GM12878 (cell line): ENCODE measurements around the gene GH2. TPM values are rescaled to one million over a fixed set of nuclear protein-coding genes. Genes with fewer than 3 reads are reported as not detected.

ENCODE experiments used
- ATAC-seq: fragments of 200-7000 bp; cut with Tn5 transposase; 3 replicates; pipeline ENCODE4 v1.9.1; 2020; ENCODE audit warnings: mild to moderate bottlenecking, moderate library complexity
- BruUV-seq: library from RNA; stranded (reverse); fragments of 400-500 nt; replicated peaks from 2 replicates; lab custom pipeline; 2021; lab: Mats Ljungman, UMichigan
- CTCF ChIA-PET: fragments of 300-600 bp; sonication (Branson Sonifier 250); formaldehyde crosslinking; extraction: SDS; loops from one replicate; lab custom pipeline; 2021; ENCODE audit warnings: inconsistent platforms; lab: Yijun Ruan, JAX
- POLR2A ChIA-PET: fragments of 350-600 bp; formaldehyde crosslinking; extraction: SDS; loops from one replicate; lab custom pipeline; 2021; ENCODE audit warnings: inconsistent platforms; lab: Charles Lee
- RAD21 ChIA-PET: fragments of 300-600 bp; sonication (Branson Sonifier 250); formaldehyde crosslinking; loops from one replicate; lab custom pipeline; 2023; ENCODE audit warnings: antibody characterized with exemption; ENCODE audit not compliant: unreplicated experiment; lab: Charles Lee
- SMC1A ChIA-PET: fragments of 300-600 bp; sonication (Branson Sonifier 250); formaldehyde crosslinking; loops from one replicate; lab custom pipeline; 2023; ENCODE audit not compliant: unreplicated experiment, uncharacterized antibody; lab: Charles Lee
- DNase-seq: peaks from one replicate; pipeline ENCODE4 v3.0.0-alpha.2; 2011; ENCODE audit warnings: low read depth, low spot score
- FAIRE-seq: peaks from 3 replicates; lab custom pipeline; 2011; peaks lifted over from hg19 to GRCh38; lab: Jason Lieb, UNC
- H2AFZ ChIP-seq: 2 replicates; pipeline ENCODE4 v1.6.0; 2011; ENCODE audit warnings: low read depth, low read length, control low read depth; ENCODE audit not compliant: control insufficient read depth
- H3K27ac ChIP-seq: 2 replicates; pipeline ENCODE4 v1.5.1; 2011; ENCODE audit warnings: control low read depth; ENCODE audit not compliant: control insufficient read depth, insufficient read depth
- H3K27me3 ChIP-seq, 2 experiments: replicated peaks in 1 of 2; 2 replicates each; pipeline versions ENCODE4 v1.6.0 to v1.6.1; 2011; ENCODE audit warnings: low read length in 1 of 2; ENCODE audit not compliant: control insufficient read depth in 2 of 2, insufficient read depth in 2 of 2
- H3K36me3 ChIP-seq, 2 experiments: 2 replicates each; pipeline ENCODE4 v1.5.1; 2011; ENCODE audit warnings: low read length in 1 of 2; ENCODE audit not compliant: control insufficient read depth in 2 of 2, insufficient read depth in 2 of 2
- H3K4me1 ChIP-seq: 2 replicates; pipeline ENCODE4 v1.6.1; 2011; ENCODE audit warnings: mild to moderate bottlenecking, low read length, moderate library complexity, mixed read lengths; ENCODE audit not compliant: control insufficient read depth, insufficient read depth
- H3K4me2 ChIP-seq: 2 replicates; pipeline ENCODE4 v1.6.0; 2011; ENCODE audit warnings: control low read depth; ENCODE audit not compliant: control insufficient read depth, insufficient read depth
- H3K4me3 ChIP-seq: fragments of 200-600 bp; sonication (generic); 2 replicates; pipeline ENCODE4 v1.5.1; 2016
- H3K79me2 ChIP-seq: 2 replicates; pipeline ENCODE4 v1.6.0; 2011; ENCODE audit warnings: low read length; ENCODE audit not compliant: control insufficient read depth, insufficient read depth
- H3K9ac ChIP-seq: 2 replicates; pipeline ENCODE4 v1.8.0; 2011; ENCODE audit warnings: low read length, control low read depth, mixed read lengths; ENCODE audit not compliant: control insufficient read depth, insufficient read depth
- H3K9me3 ChIP-seq: replicated peaks from 3 replicates; pipeline ENCODE4 v1.5.1; 2011; ENCODE audit warnings: mild to moderate bottlenecking, low read length; ENCODE audit not compliant: control insufficient read depth, insufficient read depth
- H4K20me1 ChIP-seq: 2 replicates; pipeline ENCODE4 v1.6.0; 2011; ENCODE audit not compliant: control insufficient read depth, insufficient read depth
- HDAC2 ChIP-seq: fragments of 200-600 bp; sonication (generic); IDR thresholded peaks from 2 replicates; pipeline ENCODE4 v1.6.1; 2017
- POLR2A ChIP-seq: IDR thresholded peaks from 2 replicates; pipeline ENCODE4 v1.6.1; 2011; ENCODE audit warnings: low read depth, mild to moderate bottlenecking, low read length
- WGBS: methylation state at CpG from one replicate; pipeline ENCODE4 v1.1.6; 2016; ENCODE audit warnings: low lambda C conversion rate; ENCODE audit not compliant: insufficient replicate concordance, insufficient coverage; ENCODE audit errors: missing lambda C conversion rate; 5-methylcytosine and 5-hydroxymethylcytosine counted together
- in situ Hi-C: fragments of 300-500 bp; cut with MboI; formaldehyde crosslinking; loops from 9 replicates; pipeline ENCODE4 v1.14.3; 2018; ENCODE audit warnings: mixed read lengths
- intact Hi-C: fragments of 100-400 bp; cut with micrococcal nuclease; formaldehyde crosslinking; loops from one replicate; pipeline ENCODE4 v1.14.2; 2022; ENCODE audit not compliant: unreplicated experiment
- polyA plus RNA-seq, 11 experiments: library from polyadenylated mRNA; depleted of rRNA in 4 of 11; unstranded in 6 of 11; stranded (reverse) in 5 of 11; fragments of >200 nt; fragmentation: Nextera tagmentation in 4 of 11; fragmentation: Illumina TruSeq in 1 of 11; extraction: Ambion mirVana in 4 of 11; extraction: Trizol in 1 of 11; gene quantifications; 1 replicate in 1 of 11; 2 replicates in 10 of 11; pipeline versions ENCODE4 v1.2.1 to v1.2.3, GENCODE V29; 2011 to 2016; ENCODE audit warnings: inconsistent platforms in 2 of 11, missing spikeins in 2 of 11, low read depth in 1 of 11
- small RNA-seq: library from RNA; depleted of rRNA; stranded (forward); fragments of <200 nt; gene quantifications from one replicate; pipeline ENCODE3, GENCODE V24; 2014
- total RNA-seq, 4 experiments: library from RNA; depleted of rRNA in 3 of 4; stranded (reverse); fragments of >200 nt in 3 of 4; fragmentation: Illumina TruSeq in 1 of 4; extraction: Trizol in 1 of 4; gene quantifications; 2 replicates each; pipeline versions ENCODE4 v1.2.1 to v1.2.3, GENCODE V29; 2013 to 2021

The GH2 gene
- total and polyA plus RNA-seq, 10 of the 15 experiments (the other 5 are each of a cell fraction or from before 2014, with no cell fraction given): not detected

DNA sequence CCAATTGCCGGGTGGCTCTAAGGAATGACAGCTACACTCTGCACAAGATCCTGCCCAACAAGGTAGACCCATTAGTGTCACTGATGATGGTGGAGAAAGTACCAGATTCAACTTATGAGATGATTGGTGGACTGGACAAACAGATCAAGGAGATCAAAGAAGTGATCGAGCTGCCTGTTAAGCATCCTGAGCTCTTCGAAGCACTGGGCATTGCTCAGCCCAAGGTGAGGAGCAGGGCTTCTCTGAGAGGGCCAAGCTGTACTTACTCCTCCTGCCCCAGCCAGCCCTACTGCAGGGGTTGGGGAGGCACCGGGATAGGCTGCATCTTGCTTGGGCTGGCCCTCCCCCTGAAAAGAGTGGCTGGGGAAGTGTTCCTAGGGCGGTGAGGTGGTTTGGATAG, 51.5 kb downstream of the GH2 start:
- H3K4me2 ChIP-seq: no peak overlapping the region
- no peak overlapping the region for H3K27ac ChIP-seq
- in situ Hi-C loops (loop anchor here (25.0 kb wide), 1 partner anchor 393 kb away; the partner anchor contains the start of gene CYB561), intact Hi-C loops (no loop called here)
- H2AFZ ChIP-seq: no peak overlapping the region
- peaks cover 46% of the 10 kb centered on the region for H3K79me2 ChIP-seq
- WGBS: 98% methylated on average over 5 of the region's 5 CpGs
- no TSS peak for BruUV-seq
- no peak for TF ChIP-seq HDAC2
- TF ChIP-seq POLR2A: peak; percentile 52
- peaks cover 16% of the 10 kb centered on the region for H3K4me1 ChIP-seq
- H4K20me1 ChIP-seq: no peaks in the 10 kb centered on the region
- H3K36me3 ChIP-seq: peaks cover 24 to 46% of the 10 kb centered on the region in 2 experiments
- no peak for DNase-seq
- FAIRE-seq: no peak
- no peaks in the 10 kb centered on the region for H3K27me3 ChIP-seq
- no peak for ATAC-seq
- H3K9ac ChIP-seq: no peak overlapping the region
- ChIA-PET POLR2A (interaction anchor here (0.7 to 2.8 kb wide), 4 partner anchors 10 to 132 kb away, joined by 3 to 16 read pairs (median 7); no protein-coding TSS in a partner anchor), RAD21 (interaction anchor here (1.4 kb wide), 1 partner anchor 9 kb away, joined by 3 read pairs; no protein-coding TSS in a partner anchor), CTCF (interaction anchor here (0.5 to 1.7 kb wide), 7 partner anchors 10 to 405 kb away, joined by 3 to 7 read pairs (median 4); no protein-coding TSS in a partner anchor), SMC1A (interaction anchor here (0.9 kb wide), 1 partner anchor 12 kb away, joined by 3 read pairs; no protein-coding TSS in a partner anchor)
- H3K9me3 ChIP-seq: no peaks in the 10 kb centered on the region
- no peak overlapping the region for H3K4me3 ChIP-seq

Small RNA genes lying within 50 kb of the gene (small RNA-seq; reads per million reads assigned to genes)
- not detected for gene AC040958.1
- not detected for gene AC127029.1
- not detected for gene GH1

Other genes with a start within 250 kb of the GH2 start
Only the 7 nearest of the 16 such genes appear.
- 48.9 and 57.5 TPM in 2 replicates for gene FTSJ3, start 54.3 kb downstream of the GH2 start, total RNA-seq (2014; rRNA removed)
- gene FTSJ3, start 54.3 kb downstream of the GH2 start, total RNA-seq (2014; rRNA removed; fragmentation: Illumina TruSeq; extraction: Trizol): 46.9 and 47.0 TPM in 2 replicates
- gene FTSJ3, start 54.3 kb downstream of the GH2 start, total RNA-seq (2021): 46.7 and 54.0 TPM in 2 replicates
- 35.9 and 38.4 TPM in 2 replicates for gene FTSJ3, start 54.3 kb downstream of the GH2 start, polyA plus RNA-seq (2011; rRNA removed)
- gene FTSJ3, start 54.3 kb downstream of the GH2 start, polyA plus RNA-seq (2014; fragmentation: Illumina TruSeq; extraction: Trizol): 50.5 and 54.9 TPM in 2 replicates
- gene FTSJ3, start 54.3 kb downstream of the GH2 start, polyA plus RNA-seq (2014; fragmentation: Nextera tagmentation; extraction: Ambion mirVana): 10 to 100 TPM; 17.2 to 34.2 TPM
- gene FTSJ3, start 54.3 kb downstream of the GH2 start, polyA plus RNA-seq (2014; rRNA removed): 42.6 TPM in 2 replicates
- 10 to 100 TPM; 71.0 to 79.2 TPM for gene FTSJ3, start 54.3 kb downstream of the GH2 start, polyA plus RNA-seq (2016; fragmentation: Nextera tagmentation; extraction: Ambion mirVana)
- gene SMARCD2, start 39.3 kb downstream of the GH2 start, total RNA-seq (2014; rRNA removed): 111 and 112 TPM in 2 replicates
- 53.4 and 55.6 TPM in 2 replicates for gene SMARCD2, start 39.3 kb downstream of the GH2 start, total RNA-seq (2014; rRNA removed; fragmentation: Illumina TruSeq; extraction: Trizol)
- 95.3 and 97.9 TPM in 2 replicates for gene SMARCD2, start 39.3 kb downstream of the GH2 start, total RNA-seq (2021)
- gene SMARCD2, start 39.3 kb downstream of the GH2 start, polyA plus RNA-seq (2011; rRNA removed): 33.4 and 78.4 TPM in 2 replicates
- gene SMARCD2, start 39.3 kb downstream of the GH2 start, polyA plus RNA-seq (2014; fragmentation: Illumina TruSeq; extraction: Trizol): 56.1 and 71.5 TPM in 2 replicates
- gene SMARCD2, start 39.3 kb downstream of the GH2 start, polyA plus RNA-seq (2014; fragmentation: Nextera tagmentation; extraction: Ambion mirVana): 1 to 10 TPM; 2.4 to 5.6 TPM
- gene SMARCD2, start 39.3 kb downstream of the GH2 start, polyA plus RNA-seq (2014; rRNA removed): 72.7 and 80.6 TPM in 2 replicates
- 10 to 100 TPM; 13.7 to 47.8 TPM for gene SMARCD2, start 39.3 kb downstream of the GH2 start, polyA plus RNA-seq (2016; fragmentation: Nextera tagmentation; extraction: Ambion mirVana)
- gene CSH2, start 8.3 kb downstream of the GH2 start, total RNA-seq (2014; rRNA removed): not detected in 2 replicates
- not detected in 2 replicates for gene CSH2, start 8.3 kb downstream of the GH2 start, total RNA-seq (2014; rRNA removed; fragmentation: Illumina TruSeq; extraction: Trizol)
- not detected in 2 replicates for gene CSH2, start 8.3 kb downstream of the GH2 start, total RNA-seq (2021)
- not detected in 2 replicates for gene CSH2, start 8.3 kb downstream of the GH2 start, polyA plus RNA-seq (2011; rRNA removed)
- not detected in 2 replicates for gene CSH2, start 8.3 kb downstream of the GH2 start, polyA plus RNA-seq (2014; fragmentation: Illumina TruSeq; extraction: Trizol)
- not detected for gene CSH2, start 8.3 kb downstream of the GH2 start, polyA plus RNA-seq (2014; fragmentation: Nextera tagmentation; extraction: Ambion mirVana)
- gene CSH2, start 8.3 kb downstream of the GH2 start, polyA plus RNA-seq (2014; rRNA removed): not detected in 2 replicates
- not detected for gene CSH2, start 8.3 kb downstream of the GH2 start, polyA plus RNA-seq (2016; fragmentation: Nextera tagmentation; extraction: Ambion mirVana)
- not detected in 2 replicates for gene CSH1, start 14.6 kb upstream of the GH2 start, total RNA-seq (2014; rRNA removed)
- not detected in 2 replicates for gene CSH1, start 14.6 kb upstream of the GH2 start, total RNA-seq (2014; rRNA removed; fragmentation: Illumina TruSeq; extraction: Trizol)
- gene CSH1, start 14.6 kb upstream of the GH2 start, total RNA-seq (2021): not detected in 2 replicates
- not detected in 2 replicates for gene CSH1, start 14.6 kb upstream of the GH2 start, polyA plus RNA-seq (2011; rRNA removed)
- gene CSH1, start 14.6 kb upstream of the GH2 start, polyA plus RNA-seq (2014; fragmentation: Illumina TruSeq; extraction: Trizol): not detected in 2 replicates
- gene CSH1, start 14.6 kb upstream of the GH2 start, polyA plus RNA-seq (2014; fragmentation: Nextera tagmentation; extraction: Ambion mirVana): not detected
- not detected in 2 replicates for gene CSH1, start 14.6 kb upstream of the GH2 start, polyA plus RNA-seq (2014; rRNA removed)
- gene CSH1, start 14.6 kb upstream of the GH2 start, polyA plus RNA-seq (2016; fragmentation: Nextera tagmentation; extraction: Ambion mirVana): not detected
- gene CSHL1, start 29.3 kb upstream of the GH2 start, total RNA-seq (2014; rRNA removed): not detected in 2 replicates
- not detected in 2 replicates for gene CSHL1, start 29.3 kb upstream of the GH2 start, total RNA-seq (2014; rRNA removed; fragmentation: Illumina TruSeq; extraction: Trizol)
- gene CSHL1, start 29.3 kb upstream of the GH2 start, total RNA-seq (2021): not detected in 2 replicates
- not detected in 2 replicates for gene CSHL1, start 29.3 kb upstream of the GH2 start, polyA plus RNA-seq (2011; rRNA removed)
- gene CSHL1, start 29.3 kb upstream of the GH2 start, polyA plus RNA-seq (2014; fragmentation: Illumina TruSeq; extraction: Trizol): not detected in 2 replicates
- gene CSHL1, start 29.3 kb upstream of the GH2 start, polyA plus RNA-seq (2014; fragmentation: Nextera tagmentation; extraction: Ambion mirVana): not detected
- not detected in 2 replicates for gene CSHL1, start 29.3 kb upstream of the GH2 start, polyA plus RNA-seq (2014; rRNA removed)
- gene CSHL1, start 29.3 kb upstream of the GH2 start, polyA plus RNA-seq (2016; fragmentation: Nextera tagmentation; extraction: Ambion mirVana): not detected
- not detected in 2 replicates for gene GH1, start 36.9 kb upstream of the GH2 start, total RNA-seq (2014; rRNA removed)
- gene GH1, start 36.9 kb upstream of the GH2 start, total RNA-seq (2014; rRNA removed; fragmentation: Illumina TruSeq; extraction: Trizol): not detected in 2 replicates
- not detected in 2 replicates for gene GH1, start 36.9 kb upstream of the GH2 start, total RNA-seq (2021)
- 0.27 and 0.42 TPM in 2 replicates for gene GH1, start 36.9 kb upstream of the GH2 start, polyA plus RNA-seq (2011; rRNA removed)
- not detected in 2 replicates for gene GH1, start 36.9 kb upstream of the GH2 start, polyA plus RNA-seq (2014; fragmentation: Illumina TruSeq; extraction: Trizol)
- gene GH1, start 36.9 kb upstream of the GH2 start, polyA plus RNA-seq (2014; fragmentation: Nextera tagmentation; extraction: Ambion mirVana): under 1 TPM in 1 of 2 experiments, not detected in 1; 0.13 TPM
- not detected in 2 replicates for gene GH1, start 36.9 kb upstream of the GH2 start, polyA plus RNA-seq (2014; rRNA removed)
- gene GH1, start 36.9 kb upstream of the GH2 start, polyA plus RNA-seq (2016; fragmentation: Nextera tagmentation; extraction: Ambion mirVana): not detected
- gene CD79B, start 50.4 kb upstream of the GH2 start, total RNA-seq (2014; rRNA removed): 95.9 and 99.0 TPM in 2 replicates
- 59.0 and 63.4 TPM in 2 replicates for gene CD79B, start 50.4 kb upstream of the GH2 start, total RNA-seq (2014; rRNA removed; fragmentation: Illumina TruSeq; extraction: Trizol)
- gene CD79B, start 50.4 kb upstream of the GH2 start, total RNA-seq (2021): 102 and 113 TPM in 2 replicates
- gene CD79B, start 50.4 kb upstream of the GH2 start, polyA plus RNA-seq (2011; rRNA removed): 82.8 and 148 TPM in 2 replicates
- 52.1 and 60.2 TPM in 2 replicates for gene CD79B, start 50.4 kb upstream of the GH2 start, polyA plus RNA-seq (2014; fragmentation: Illumina TruSeq; extraction: Trizol)
- 10 to 100 TPM; 17.5 to 48.8 TPM for gene CD79B, start 50.4 kb upstream of the GH2 start, polyA plus RNA-seq (2014; fragmentation: Nextera tagmentation; extraction: Ambion mirVana)
- gene CD79B, start 50.4 kb upstream of the GH2 start, polyA plus RNA-seq (2014; rRNA removed): 91.4 and 98.4 TPM in 2 replicates
- 10 to 100 TPM; 77.5 to 80.6 TPM for gene CD79B, start 50.4 kb upstream of the GH2 start, polyA plus RNA-seq (2016; fragmentation: Nextera tagmentation; extraction: Ambion mirVana)